GM12878 (cell line): Measurements from ENCODE around the gene WDFY3. TPM values are rescaled to one million over a fixed set of nuclear protein-coding genes. Genes with fewer than 3 reads are reported as not detected.

Experiments
- ATAC-seq: fragments of 200-7000 bp; cut with Tn5 transposase; 3 replicates; pipeline ENCODE4 v1.9.1; 2020; ENCODE audit warnings: mild to moderate bottlenecking, moderate library complexity
- BruUV-seq: library from RNA; stranded (reverse); fragments of 400-500 nt; replicated peaks from 2 replicates; lab custom pipeline; 2021; lab: Mats Ljungman, UMichigan
- CTCF ChIA-PET: fragments of 300-600 bp; sonication (Branson Sonifier 250); formaldehyde crosslinking; extraction: SDS; loops from one replicate; lab custom pipeline; 2021; ENCODE audit warnings: inconsistent platforms; lab: Yijun Ruan, JAX
- POLR2A ChIA-PET: fragments of 350-600 bp; formaldehyde crosslinking; extraction: SDS; loops from one replicate; lab custom pipeline; 2021; ENCODE audit warnings: inconsistent platforms; lab: Charles Lee
- RAD21 ChIA-PET: fragments of 300-600 bp; sonication (Branson Sonifier 250); formaldehyde crosslinking; loops from one replicate; lab custom pipeline; 2023; ENCODE audit warnings: antibody characterized with exemption; ENCODE audit not compliant: unreplicated experiment; lab: Charles Lee
- SMC1A ChIA-PET: fragments of 300-600 bp; sonication (Branson Sonifier 250); formaldehyde crosslinking; loops from one replicate; lab custom pipeline; 2023; ENCODE audit not compliant: unreplicated experiment, uncharacterized antibody; lab: Charles Lee
- DNase-seq: peaks from one replicate; pipeline ENCODE4 v3.0.0-alpha.2; 2011; ENCODE audit warnings: low read depth, low spot score
- FAIRE-seq: peaks from 3 replicates; lab custom pipeline; 2011; peaks lifted over from hg19 to GRCh38; lab: Jason Lieb, UNC
- H2AFZ ChIP-seq: 2 replicates; pipeline ENCODE4 v1.6.0; 2011; ENCODE audit warnings: low read depth, low read length, control low read depth; ENCODE audit not compliant: control insufficient read depth
- H3K27ac ChIP-seq: 2 replicates; pipeline ENCODE4 v1.5.1; 2011; ENCODE audit warnings: control low read depth; ENCODE audit not compliant: control insufficient read depth, insufficient read depth
- H3K27me3 ChIP-seq, 2 experiments: replicated peaks in 1 of 2; 2 replicates each; pipeline versions ENCODE4 v1.6.0 to v1.6.1; 2011; ENCODE audit warnings: low read length in 1 of 2; ENCODE audit not compliant: control insufficient read depth in 2 of 2, insufficient read depth in 2 of 2
- H3K36me3 ChIP-seq, 2 experiments: 2 replicates each; pipeline ENCODE4 v1.5.1; 2011; ENCODE audit warnings: low read length in 1 of 2; ENCODE audit not compliant: control insufficient read depth in 2 of 2, insufficient read depth in 2 of 2
- H3K4me1 ChIP-seq: 2 replicates; pipeline ENCODE4 v1.6.1; 2011; ENCODE audit warnings: mild to moderate bottlenecking, low read length, moderate library complexity, mixed read lengths; ENCODE audit not compliant: control insufficient read depth, insufficient read depth
- H3K4me2 ChIP-seq: 2 replicates; pipeline ENCODE4 v1.6.0; 2011; ENCODE audit warnings: control low read depth; ENCODE audit not compliant: control insufficient read depth, insufficient read depth
- H3K4me3 ChIP-seq: fragments of 200-600 bp; sonication (generic); 2 replicates; pipeline ENCODE4 v1.5.1; 2016
- H3K79me2 ChIP-seq: 2 replicates; pipeline ENCODE4 v1.6.0; 2011; ENCODE audit warnings: low read length; ENCODE audit not compliant: control insufficient read depth, insufficient read depth
- H3K9ac ChIP-seq: 2 replicates; pipeline ENCODE4 v1.8.0; 2011; ENCODE audit warnings: low read length, control low read depth, mixed read lengths; ENCODE audit not compliant: control insufficient read depth, insufficient read depth
- H3K9me3 ChIP-seq: replicated peaks from 3 replicates; pipeline ENCODE4 v1.5.1; 2011; ENCODE audit warnings: mild to moderate bottlenecking, low read length; ENCODE audit not compliant: control insufficient read depth, insufficient read depth
- H4K20me1 ChIP-seq: 2 replicates; pipeline ENCODE4 v1.6.0; 2011; ENCODE audit not compliant: control insufficient read depth, insufficient read depth
- CBFB ChIP-seq: IDR thresholded peaks from 2 replicates; pipeline ENCODE4 v1.6.1; 2016; ENCODE audit warnings: antibody characterized with exemption, low read depth
- ETV6 ChIP-seq, 2 experiments: fragments of 450-650 bp in 1 of 2; IDR thresholded peaks in 1 of 2; conservative IDR thresholded peaks in 1 of 2; 2 replicates each; pipeline ENCODE4 v1.6.1; 2014; ENCODE audit warnings: antibody characterized with exemption in 1 of 2, borderline replicate concordance in 1 of 2, low read depth in 1 of 2, mild to moderate bottlenecking in 1 of 2, moderate library complexity in 1 of 2
- FOXM1 ChIP-seq: IDR thresholded peaks from 2 replicates; pipeline ENCODE4 v1.6.1; 2012; ENCODE audit warnings: low read depth, mild to moderate bottlenecking, inconsistent platforms, low read length, moderate library complexity
- HDAC2 ChIP-seq: fragments of 200-600 bp; sonication (generic); IDR thresholded peaks from 2 replicates; pipeline ENCODE4 v1.6.1; 2017
- LARP7 ChIP-seq: fragments of 450-650 bp; IDR thresholded peaks from 2 replicates; pipeline ENCODE4 v1.6.1; 2017; ENCODE audit warnings: mild to moderate bottlenecking
- MYB ChIP-seq: fragments of 150-350 bp; IDR thresholded peaks from 2 replicates; pipeline ENCODE4 v1.6.1; 2014; ENCODE audit warnings: mild to moderate bottlenecking, low read depth, low read length, borderline replicate concordance
- RAD21 ChIP-seq: IDR thresholded peaks from 2 replicates; pipeline ENCODE4 v1.6.1; 2011; ENCODE audit warnings: mild to moderate bottlenecking, low read depth, low read length, moderate library complexity; ENCODE audit not compliant: insufficient read depth
- SMAD1 ChIP-seq: fragments of 450-650 bp; IDR thresholded peaks from 2 replicates; pipeline ENCODE4 v1.6.1; 2018; ENCODE audit warnings: mild to moderate bottlenecking, low read depth; ENCODE audit not compliant: partially characterized antibody
- SMAD5 ChIP-seq: IDR thresholded peaks from 2 replicates; pipeline ENCODE4 v1.6.1; 2016; ENCODE audit warnings: antibody characterized with exemption, low read depth
- SMC3 ChIP-seq: IDR thresholded peaks from 2 replicates; pipeline ENCODE4 v1.6.1; 2011; ENCODE audit warnings: low read length, improper control_type of control experiment, borderline replicate concordance
- STAT1 ChIP-seq: fragments of 450-650 bp; conservative IDR thresholded peaks from 2 replicates; pipeline ENCODE4 v1.6.1; 2014; ENCODE audit warnings: antibody characterized with exemption, mild to moderate bottlenecking
- YBX1 ChIP-seq: fragments of 450-650 bp; IDR thresholded peaks from 2 replicates; pipeline ENCODE4 v1.6.1; 2016; ENCODE audit warnings: antibody characterized with exemption
- WGBS: methylation state at CpG from one replicate; pipeline ENCODE4 v1.1.6; 2016; ENCODE audit warnings: low lambda C conversion rate; ENCODE audit not compliant: insufficient replicate concordance, insufficient coverage; ENCODE audit errors: missing lambda C conversion rate; 5-methylcytosine and 5-hydroxymethylcytosine counted together
- in situ Hi-C: fragments of 300-500 bp; cut with MboI; formaldehyde crosslinking; loops from 9 replicates; pipeline ENCODE4 v1.14.3; 2018; ENCODE audit warnings: mixed read lengths
- intact Hi-C: fragments of 100-400 bp; cut with micrococcal nuclease; formaldehyde crosslinking; loops from one replicate; pipeline ENCODE4 v1.14.2; 2022; ENCODE audit not compliant: unreplicated experiment
- polyA plus RNA-seq, 11 experiments: library from polyadenylated mRNA; depleted of rRNA in 4 of 11; unstranded in 6 of 11; stranded (reverse) in 5 of 11; fragments of >200 nt; fragmentation: Nextera tagmentation in 4 of 11; fragmentation: Illumina TruSeq in 1 of 11; extraction: Ambion mirVana in 4 of 11; extraction: Trizol in 1 of 11; gene quantifications; 1 replicate in 1 of 11; 2 replicates in 10 of 11; pipeline versions ENCODE4 v1.2.1 to v1.2.3, GENCODE V29; 2011 to 2016; ENCODE audit warnings: inconsistent platforms in 2 of 11, missing spikeins in 2 of 11, low read depth in 1 of 11
- total RNA-seq, 4 experiments: library from RNA; depleted of rRNA in 3 of 4; stranded (reverse); fragments of >200 nt in 3 of 4; fragmentation: Illumina TruSeq in 1 of 4; extraction: Trizol in 1 of 4; gene quantifications; 2 replicates each; pipeline versions ENCODE4 v1.2.1 to v1.2.3, GENCODE V29; 2013 to 2021
- TF ChIP-seq, protein P1 (sequence below): IDR thresholded peaks from 2 replicates; pipeline ENCODE4 v1.6.1; 2012; ENCODE audit warnings: low read depth, low read length, improper control_type of control experiment
- TF ChIP-seq, protein P2 (sequence below): fragments of 450-650 bp; IDR thresholded peaks from 2 replicates; pipeline ENCODE4 v1.6.1; 2014; ENCODE audit warnings: mild to moderate bottlenecking

WDFY3 gene
- total and polyA plus RNA-seq, 10 of the 15 experiments (the other 5 are each of a cell fraction or from before 2014, with no cell fraction given): 0.01 to 0.23 (median 0.12) TPM; not detected in 2

DNA sequence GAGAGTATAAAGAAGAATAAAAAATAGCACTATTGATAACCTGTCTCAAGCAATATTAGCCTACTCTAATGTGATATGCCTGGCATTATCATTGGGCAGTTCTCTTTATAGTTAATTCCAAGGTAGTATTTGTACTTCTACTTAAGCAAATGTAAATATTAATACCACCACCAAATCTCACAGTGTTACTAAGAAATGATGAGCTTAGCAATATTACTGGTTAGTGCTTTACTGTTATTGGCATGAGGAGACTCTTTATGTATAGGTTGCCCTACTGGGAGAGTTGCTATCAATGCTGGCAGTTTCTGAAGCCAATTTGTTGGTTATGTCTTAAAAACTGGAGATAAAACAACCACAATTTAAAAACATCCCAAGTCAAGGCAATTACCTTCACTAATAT lies 227.9 kb downstream of the WDFY3 start:
- RAD21 ChIA-PET: no interaction called here
- in situ Hi-C loops: no loop called here
- Histone ChIP-seq H3K27ac (no peak overlapping the region), H3K9me3 (no peaks in the 10 kb centered on the region), H3K27me3 (no peaks in the 10 kb centered on the region), H2AFZ (no peak overlapping the region), H3K4me1 (no peaks in the 10 kb centered on the region), H4K20me1 (no peaks in the 10 kb centered on the region), H3K4me3 (no peak overlapping the region), H3K36me3 (no peaks in the 10 kb centered on the region), H3K79me2 (no peaks in the 10 kb centered on the region), H3K4me2 (no peak overlapping the region), H3K9ac (no peak overlapping the region)
- POLR2A ChIA-PET: no interaction called here
- ATAC-seq: no peak
- no TSS peak for BruUV-seq
- no peak for TF ChIP-seq STAT1
- TF ChIP-seq SMAD1: no peak
- TF ChIP-seq, protein P1, sequence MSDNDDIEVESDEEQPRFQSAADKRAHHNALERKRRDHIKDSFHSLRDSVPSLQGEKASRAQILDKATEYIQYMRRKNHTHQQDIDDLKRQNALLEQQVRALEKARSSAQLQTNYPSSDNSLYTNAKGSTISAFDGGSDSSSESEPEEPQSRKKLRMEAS: no peak
- no peak for TF ChIP-seq SMAD5
- no peak for TF ChIP-seq ETV6 (conservative IDR thresholded peaks at IDR 0.05 in 1 of 2, IDR thresholded peaks at IDR 0.05 in 1 of 2; ENCODE audit: borderline replicate concordance in 1 of 2, low read depth in 1 of 2)
- CTCF ChIA-PET: no interaction called here
- SMC1A ChIA-PET: no interaction called here
- no peak for DNase-seq
- intact Hi-C loops: no loop called here
- FAIRE-seq: no peak

DNA sequence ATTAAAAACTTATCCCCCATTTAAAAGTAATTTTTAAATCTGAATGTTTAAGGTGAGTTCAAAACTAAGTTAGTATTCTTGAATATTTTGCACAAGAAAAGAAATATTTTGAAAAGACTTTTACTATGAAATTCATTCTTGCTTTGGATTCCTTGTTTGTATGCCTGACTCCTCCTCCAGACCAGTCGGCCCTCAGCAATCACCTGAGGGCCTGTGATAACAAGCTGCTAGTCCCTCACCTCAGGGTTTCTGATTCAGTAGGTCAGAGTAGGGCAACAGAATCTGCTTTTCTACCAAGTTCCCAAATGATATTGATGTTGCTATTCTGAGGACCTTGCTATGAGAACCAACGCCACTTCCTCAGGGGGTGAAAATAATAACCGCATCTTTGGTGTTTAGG lies 228.8 kb downstream of the WDFY3 start:
- no peaks in the 10 kb centered on the region for H3K9me3 ChIP-seq
- BruUV-seq: no TSS peak
- 44% methylated on average over 3 of the region's 3 CpGs for WGBS
- H3K4me2 ChIP-seq: no peak overlapping the region
- POLR2A ChIA-PET: no interaction called here
- no peak overlapping the region for H3K27ac ChIP-seq
- TF ChIP-seq SMAD1: no peak
- TF ChIP-seq, protein P2, sequence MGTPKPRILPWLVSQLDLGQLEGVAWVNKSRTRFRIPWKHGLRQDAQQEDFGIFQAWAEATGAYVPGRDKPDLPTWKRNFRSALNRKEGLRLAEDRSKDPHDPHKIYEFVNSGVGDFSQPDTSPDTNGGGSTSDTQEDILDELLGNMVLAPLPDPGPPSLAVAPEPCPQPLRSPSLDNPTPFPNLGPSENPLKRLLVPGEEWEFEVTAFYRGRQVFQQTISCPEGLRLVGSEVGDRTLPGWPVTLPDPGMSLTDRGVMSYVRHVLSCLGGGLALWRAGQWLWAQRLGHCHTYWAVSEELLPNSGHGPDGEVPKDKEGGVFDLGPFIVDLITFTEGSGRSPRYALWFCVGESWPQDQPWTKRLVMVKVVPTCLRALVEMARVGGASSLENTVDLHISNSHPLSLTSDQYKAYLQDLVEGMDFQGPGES: no peak
- no peak for TF ChIP-seq CBFB
- no peak for TF ChIP-seq MYB
- TF ChIP-seq FOXM1: no peak
- TF ChIP-seq HDAC2: no peak
- TF ChIP-seq YBX1: no peak
- no peak for TF ChIP-seq SMC3
- TF ChIP-seq LARP7: no peak
- no peak for TF ChIP-seq RAD21
- TF ChIP-seq, all 136 proteins: peak for 0
- no peak for FAIRE-seq
- CTCF ChIA-PET: no interaction called here
- H3K27me3 ChIP-seq: no peaks in the 10 kb centered on the region
- no peaks in the 10 kb centered on the region for H3K79me2 ChIP-seq
- in situ Hi-C loops (no loop called here), intact Hi-C loops (no loop called here)
- SMC1A ChIA-PET: interaction anchor here (0.6 kb wide), 1 partner anchor 517 kb away, joined by 3 read pairs; no protein-coding TSS in a partner anchor
- DNase-seq: no peak
- H3K36me3 ChIP-seq: no peaks in the 10 kb centered on the region
- H4K20me1 ChIP-seq: no peaks in the 10 kb centered on the region
- H3K4me3 ChIP-seq: no peak overlapping the region
- no peak overlapping the region for H3K9ac ChIP-seq
- RAD21 ChIA-PET: no interaction called here
- ATAC-seq: no peak
- no peaks in the 10 kb centered on the region for H3K4me1 ChIP-seq
- H2AFZ ChIP-seq: no peak overlapping the region
